ENCODE results near the gene TMTC3.

GRCh38 chr12:88230271-88230670 is 88.2 kb downstream of the TMTC3 start:
- no peak for TF ChIP-seq CTCF (IDR thresholded peaks at IDR 0.05)
- TF ChIP-seq POLR2A (IDR thresholded peaks at IDR 0.05): no peak
